Uterus (tissue), 4 donors: Measurements from ENCODE around the gene GLRX. TPM values are rescaled to one million over a fixed set of nuclear protein-coding genes. Genes with fewer than 3 reads are reported as not detected.

ENCODE experiments used
- DNase-seq, 2 donors: peaks; one replicate each; pipeline ENCODE4 v3.0.0-alpha.2; 2019 to 2020
- H3K27ac ChIP-seq, 2 donors: fragments of 200-600 bp; sonication (generic); 1 replicate in 1 of 2; 2 replicates in 1 of 2; pipeline ENCODE4 v1.5.1; 2016 to 2018
- H3K27me3 ChIP-seq, 2 donors: fragments of 200-600 bp; sonication (generic); one replicate each; pipeline ENCODE4 v1.5.1; 2018 to 2019; ENCODE audit warnings: control low read depth in 1 of 2
- H3K36me3 ChIP-seq, 2 donors: fragments of 200-600 bp; sonication (generic); one replicate each; pipeline ENCODE4 v1.5.1; 2019; ENCODE audit warnings: control low read depth in 1 of 2
- H3K4me1 ChIP-seq, 2 donors: fragments of 200-600 bp; sonication (generic); one replicate each; pipeline ENCODE4 v1.5.1; 2018 to 2019; ENCODE audit warnings: control low read depth in 1 of 2
- H3K4me3 ChIP-seq, 2 donors: fragments of 200-600 bp; sonication (generic); 1 replicate in 1 of 2; 2 replicates in 1 of 2; pipeline ENCODE4 v1.5.1; 2018 to 2019; ENCODE audit warnings: mild to moderate bottlenecking in 1 of 2
- H3K9me3 ChIP-seq, 2 donors: fragments of 200-600 bp; sonication (generic); one replicate each; pipeline ENCODE4 v1.5.1; 2019; ENCODE audit warnings: control low read depth in 1 of 2
- CTCF ChIP-seq, 4 experiments: fragments of 200-600 bp in 2 of 4; fragments of 450-650 bp in 2 of 4; sonication (generic) in 2 of 4; IDR thresholded peaks; one replicate each; pipeline ENCODE4 v1.5.1; 2016 to 2019; ENCODE audit warnings: antibody characterized with exemption in 4 of 4, mild to moderate bottlenecking in 2 of 4, moderate library complexity in 1 of 4
- POLR2A ChIP-seq, 2 donors: fragments of 450-650 bp; IDR thresholded peaks; one replicate each; pipeline ENCODE4 v1.6.1; 2016; ENCODE audit warnings: antibody characterized with exemption in 2 of 2, mild to moderate bottlenecking in 1 of 2, moderate library complexity in 1 of 2
- intact Hi-C: fragments of 100-400 bp; cut with DNase I; formaldehyde crosslinking; loops from one replicate; pipeline ENCODE4 v1.15.1; 2023; ENCODE audit warnings: low total_unique reads
- total RNA-seq, 4 donors: library from RNA; depleted of rRNA in 3 of 4; stranded (reverse); fragments of >200 nt in 3 of 4; gene quantifications; one replicate each; pipeline versions ENCODE4 v1.1.0 to v1.2.4, GENCODE V29; 2014 to 2023
- donor health status: DM: yes; HTN: yes; CAD: no.

Gene GLRX
- total RNA-seq, 4 donors from 2014 or later, result 13.0 to 98.8 (median 15.5) TPM

GRCh38 chr5:95832664-95833063 is 10.1 kb upstream of the GLRX start:
- no peak for DNase-seq
- H3K4me3 ChIP-seq, result no peak overlapping the region
- intact Hi-C loops, result no loop called here
- H3K27ac ChIP-seq, result no peak overlapping the region
- no peaks in the 10 kb centered on the region for H3K4me1 ChIP-seq
- no peaks in the 10 kb centered on the region for H3K9me3 ChIP-seq
- no peak for TF ChIP-seq POLR2A (IDR thresholded peaks at IDR 0.05)
- TF ChIP-seq CTCF (IDR thresholded peaks at IDR 0.05), result no peak
- no peaks in the 10 kb centered on the region for H3K27me3 ChIP-seq
- H3K36me3 ChIP-seq, result no peaks in the 10 kb centered on the region

DNA sequence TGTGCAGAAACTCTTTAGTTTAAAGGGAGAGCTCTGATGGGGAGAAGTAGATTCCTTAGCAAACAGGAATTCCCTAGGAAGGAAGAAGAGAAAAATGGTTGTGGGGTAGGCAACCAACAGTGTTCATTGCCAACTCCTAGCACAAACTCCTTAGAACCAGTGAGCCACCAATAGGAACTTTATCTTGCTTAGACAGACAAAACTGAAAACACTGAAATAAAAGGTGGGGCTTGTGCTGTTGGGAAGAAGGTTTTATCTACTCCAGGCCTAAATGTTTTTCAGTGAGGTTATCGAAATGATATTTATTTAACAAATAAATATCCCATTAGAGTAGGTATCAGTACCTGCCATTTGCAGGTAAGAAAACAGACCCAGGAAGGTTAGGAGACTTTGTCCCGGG is 7.7 kb upstream of the GLRX start:
- no peaks in the 10 kb centered on the region for H3K9me3 ChIP-seq
- intact Hi-C loops, result no loop called here

DNA sequence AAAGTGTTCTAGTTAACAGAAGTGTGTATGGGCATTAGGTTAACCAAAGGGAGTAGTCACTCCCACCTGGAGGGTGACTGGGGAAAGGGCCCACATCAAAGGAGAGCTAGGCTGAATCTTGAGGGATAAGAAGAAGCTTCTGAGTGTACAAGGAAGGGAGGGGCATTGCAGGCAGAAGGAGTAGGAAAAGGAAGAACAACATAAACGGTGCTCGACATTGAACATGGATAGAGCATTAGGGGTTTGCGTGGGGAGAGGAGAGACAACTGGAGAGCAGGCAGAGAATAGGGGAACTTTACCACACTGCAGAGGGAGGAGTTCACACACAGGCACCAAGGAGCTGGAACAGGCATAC is 5.3 kb upstream of the GLRX start:
- Histone ChIP-seq H3K4me1 (peaks cover 0 to 7% of the 10 kb centered on the region in 2 donors), H3K27me3 (no peaks in the 10 kb centered on the region), H3K9me3 (no peaks in the 10 kb centered on the region), H3K4me3 (no peak overlapping the region), H3K27ac (no peak overlapping the region), H3K36me3 (no peaks in the 10 kb centered on the region)
- intact Hi-C loops, result no loop called here
- DNase-seq, result no peak
- TF ChIP-seq POLR2A (IDR thresholded peaks at IDR 0.05), result no peak
- no peak for TF ChIP-seq CTCF (IDR thresholded peaks at IDR 0.05)

More for the DNA sequence above, 7.7 kb upstream of the GLRX start:
- Histone ChIP-seq H3K4me1 (no peaks in the 10 kb centered on the region), H3K4me3 (no peak overlapping the region), H3K36me3 (no peaks in the 10 kb centered on the region), H3K27ac (no peak overlapping the region), H3K27me3 (no peaks in the 10 kb centered on the region)
- TF ChIP-seq CTCF (IDR thresholded peaks at IDR 0.05) (no peak), POLR2A (IDR thresholded peaks at IDR 0.05) (no peak)
- no peak for DNase-seq

- Histone ChIP-seq H3K9me3 (no peaks in the 10 kb centered on the region), H3K36me3 (no peaks in the 10 kb centered on the region), H3K4me3 (no peak overlapping the region), H3K27ac (no peak overlapping the region), H3K4me1 (peaks cover 0 to 8% of the 10 kb centered on the region in 2 donors), H3K27me3 (no peaks in the 10 kb centered on the region)
- no peak for DNase-seq
- TF ChIP-seq CTCF (IDR thresholded peaks at IDR 0.05) (no peak), POLR2A (IDR thresholded peaks at IDR 0.05) (no peak)
- intact Hi-C loops, result no loop called here
These were observed 4.7 kb upstream of the GLRX start for GRCh38 chr5:95826949-95827891.

- intact Hi-C loops, result no loop called here
- TF ChIP-seq CTCF (IDR thresholded peaks at IDR 0.05) (no peak), POLR2A (IDR thresholded peaks at IDR 0.05) (no peak)
- Histone ChIP-seq H3K36me3 (no peaks in the 10 kb centered on the region), H3K27me3 (no peaks in the 10 kb centered on the region), H3K4me3 (no peak overlapping the region), H3K9me3 (no peaks in the 10 kb centered on the region), H3K4me1 (peaks cover 0 to 8% of the 10 kb centered on the region in 2 donors), H3K27ac (no peak overlapping the region)
- no peak for DNase-seq
These were observed 3.0 kb upstream of the GLRX start for GRCh38 chr5:95825495-95825894.
